GM23338 (cell line): ENCODE results near the gene MCM7. TPM values are rescaled to one million over a fixed set of nuclear protein-coding genes. Genes with fewer than 3 reads are reported as not detected.

Experiments used
- ATAC-seq: fragments of 200-7000 bp; cut with Tn5 transposase; 3 replicates; pipeline ENCODE4 v1.9.1; 2020
- DNase-seq: peaks from one replicate; pipeline ENCODE4 v3.0.0-alpha.2; 2015; ENCODE audit warnings: low spot score
- H2AFZ ChIP-seq: fragments of 200-600 bp; sonication (generic); 2 replicates; pipeline ENCODE4 v1.8.0; 2016; ENCODE audit warnings: antibody characterized with exemption, mild to moderate bottlenecking, moderate library complexity
- H3F3A ChIP-seq: fragments of 200-600 bp; sonication (generic); replicated peaks from 2 replicates; pipeline ENCODE4 v1.8.0; 2017; ENCODE audit warnings: antibody characterized with exemption, mixed run types, low read depth
- H3K27ac ChIP-seq: fragments of 200-600 bp; sonication (generic); 2 replicates; pipeline ENCODE4 v1.6.1; 2016; ENCODE audit warnings: low read depth
- H3K27me3 ChIP-seq: fragments of 200-600 bp; sonication (generic); 2 replicates; pipeline ENCODE4 v1.8.0; 2016; ENCODE audit warnings: mild to moderate bottlenecking, mixed run types, moderate library complexity; ENCODE audit not compliant: insufficient read depth
- H3K36me3 ChIP-seq: fragments of 200-600 bp; sonication (generic); 2 replicates; pipeline ENCODE4 v1.8.0; 2016; ENCODE audit warnings: mild to moderate bottlenecking; ENCODE audit not compliant: insufficient read depth
- H3K4me1 ChIP-seq: fragments of 200-600 bp; sonication (generic); 2 replicates; pipeline ENCODE4 v1.8.0; 2016; ENCODE audit warnings: mild to moderate bottlenecking, moderate library complexity; ENCODE audit not compliant: insufficient read depth
- H3K4me2 ChIP-seq: fragments of 200-600 bp; sonication (generic); 2 replicates; pipeline ENCODE4 v1.7.1; 2017; ENCODE audit warnings: mixed run types
- H3K4me3 ChIP-seq: fragments of 200-600 bp; sonication (generic); 2 replicates; pipeline ENCODE4 v1.6.1; 2016; ENCODE audit warnings: mixed run types
- H3K79me2 ChIP-seq: fragments of 200-600 bp; sonication (generic); replicated peaks from 2 replicates; pipeline ENCODE4 v1.8.0; 2017; ENCODE audit warnings: mild to moderate bottlenecking; ENCODE audit not compliant: insufficient read depth
- H3K9me2 ChIP-seq: fragments of 200-600 bp; sonication (generic); 2 replicates; pipeline ENCODE4 v1.8.0; 2017; ENCODE audit not compliant: insufficient read depth
- H4K20me1 ChIP-seq: fragments of 200-600 bp; sonication (generic); replicated peaks from 2 replicates; pipeline ENCODE4 v1.8.0; 2017; ENCODE audit warnings: mild to moderate bottlenecking; ENCODE audit not compliant: insufficient read depth
- H3K27ac Mint-ChIP-seq: 2 replicates; pipeline ENCODE4 v1.8.0; 2020; ENCODE audit warnings: inconsistent platforms, mild to moderate bottlenecking, moderate library complexity, mixed read lengths
- H3K27me3 Mint-ChIP-seq: 3 replicates; pipeline ENCODE4 v1.8.0; 2022; ENCODE audit warnings: low read depth, mild to moderate bottlenecking, moderate library complexity, mixed read lengths, inconsistent platforms; ENCODE audit not compliant: insufficient read depth, poor library complexity
- H3K36me3 Mint-ChIP-seq: 3 replicates; pipeline ENCODE4 v1.8.0; 2021; ENCODE audit warnings: low read depth, mild to moderate bottlenecking, inconsistent platforms, moderate library complexity, mixed read lengths
- H3K4me1 Mint-ChIP-seq: 3 replicates; pipeline ENCODE4 v1.8.0; 2020; ENCODE audit warnings: mild to moderate bottlenecking, inconsistent platforms, mixed read lengths
- H3K4me3 Mint-ChIP-seq: 3 replicates; pipeline ENCODE4 v1.8.0; 2021; ENCODE audit warnings: moderate library complexity, mild to moderate bottlenecking, inconsistent platforms, mixed read lengths
- H3K9me3 Mint-ChIP-seq: 3 replicates; pipeline ENCODE4 v1.8.0; 2020; ENCODE audit warnings: moderate library complexity, mild to moderate bottlenecking, inconsistent platforms, mixed read lengths
- CTCF ChIP-seq, 2 experiments: fragments of 200-600 bp in 1 of 2; sonication (generic) in 1 of 2; conservative IDR thresholded peaks; 2 replicates each; pipeline versions ENCODE4 v1.5.1 to v1.6.1; 2016 to 2017; ENCODE audit warnings: antibody characterized with exemption in 2 of 2, low read depth in 2 of 2, mild to moderate bottlenecking in 2 of 2, moderate library complexity in 1 of 2
- ETS1 ChIP-seq: IDR thresholded peaks from 2 replicates; pipeline ENCODE4 v1.6.1; 2016; ENCODE audit warnings: antibody characterized with exemption
- EZH2 ChIP-seq: fragments of 200-600 bp; sonication (generic); IDR thresholded peaks from one replicate; pipeline ENCODE4 v1.8.0; 2017; ENCODE audit warnings: antibody characterized with exemption, mild to moderate bottlenecking, low read depth; ENCODE audit not compliant: unreplicated experiment
- JUNB ChIP-seq: IDR thresholded peaks from one replicate; pipeline ENCODE4 v1.6.1; 2016; ENCODE audit warnings: antibody characterized with exemption; ENCODE audit not compliant: unreplicated experiment
- NANOG ChIP-seq: IDR thresholded peaks from 2 replicates; pipeline ENCODE4 v1.6.1; 2016; ENCODE audit warnings: antibody characterized with exemption, borderline replicate concordance
- POLR2AphosphoS5 ChIP-seq: IDR thresholded peaks from 2 replicates; pipeline ENCODE4 v1.6.1; 2016; ENCODE audit warnings: antibody characterized with exemption, low read depth
- REST ChIP-seq: IDR thresholded peaks from one replicate; pipeline ENCODE4 v1.6.1; 2018; ENCODE audit warnings: antibody characterized with exemption; ENCODE audit not compliant: unreplicated experiment
- ZNF114 ChIP-seq: fragments of 250-450 bp; sonication (Bioruptor Pico); IDR thresholded peaks from 2 replicates; pipeline ENCODE4 v1.5.0; 2020; ENCODE audit warnings: mild to moderate bottlenecking, moderate library complexity
- ZNF331 ChIP-seq: fragments of 250-450 bp; sonication (Bioruptor Pico); IDR thresholded peaks from 2 replicates; pipeline ENCODE4 v1.5.0; 2020; ENCODE audit warnings: low read depth, mild to moderate bottlenecking, moderate library complexity
- polyA plus RNA-seq: library from polyadenylated mRNA; unstranded; fragments of >200 nt; fragmentation: Nextera tagmentation; extraction: Ambion mirVana; gene quantifications from 2 replicates; pipeline ENCODE4 v1.2.1, GENCODE V29; 2016
- total RNA-seq: library from RNA; depleted of rRNA; stranded (reverse); fragments of >200 nt; shearing (Covaris generic); gene quantifications from 2 replicates; pipeline ENCODE4 v1.2.3, GENCODE V29; 2014

Gene MCM7
- total and polyA plus RNA-seq, 2 experiments from 2014 or later: 140 to 285 TPM

DNA sequence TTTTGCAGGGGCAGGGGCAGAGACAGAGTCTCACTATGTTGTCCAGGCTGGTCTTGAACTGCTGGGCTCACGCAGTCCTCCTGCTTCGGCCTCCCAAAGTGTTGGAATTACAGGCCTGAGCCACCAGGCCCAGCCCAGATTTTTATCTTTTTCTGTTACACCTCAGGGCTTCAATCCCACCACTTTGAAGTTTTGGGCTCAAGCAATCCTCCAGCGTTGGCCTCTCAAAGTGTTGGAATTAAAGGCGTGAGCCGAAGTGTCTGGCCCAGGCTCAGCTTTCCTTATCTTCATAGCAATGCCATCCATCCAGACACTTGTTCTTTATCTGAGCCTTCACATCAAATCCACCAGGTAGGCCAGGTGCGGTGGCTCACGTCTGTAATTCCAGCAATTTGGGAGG lies 13.8 kb upstream of the MCM7 start:
- Histone ChIP-seq H3K36me3 (peaks cover 8% of the 10 kb centered on the region; the same call in 1 of the 2 replicates), H3K27me3 (no peaks in the 10 kb centered on the region), H3K4me2 (no peak overlapping the region), H3K9me2 (no peaks in the 10 kb centered on the region), H4K20me1 (no peaks in the 10 kb centered on the region), H2AFZ (no peak overlapping the region), H3K27ac (no peak overlapping the region), H3K4me3 (no peak overlapping the region), H3K4me1 (0 out of 2 replicates have a peak, but pooled peaks cover under 1% of the 10 kb centered on the region), H3K79me2 (peaks cover 7% of the 10 kb centered on the region), H3F3A (peaks cover 4% of the 10 kb centered on the region; the same call in 1 of the 2 replicates)
- no peak overlapping the region for H3K27ac Mint-ChIP-seq
- H3K4me3 Mint-ChIP-seq: no peak overlapping the region
- DNase-seq: no peak
- no peaks in the 10 kb centered on the region; the same call in 2 of the 3 replicates for H3K9me3 Mint-ChIP-seq
- no peak for ATAC-seq
- peaks cover 56% of the 10 kb centered on the region for H3K36me3 Mint-ChIP-seq
- peaks cover under 1% of the 10 kb centered on the region; the same call in 2 of the 3 replicates for H3K4me1 Mint-ChIP-seq
- TF ChIP-seq REST (no peak), EZH2 (no peak), ZNF331 (CRISPR knock-in tag) (no peak), JUNB (no peak), ZNF114 (CRISPR knock-in tag) (no peak), NANOG (no peak)
- H3K27me3 Mint-ChIP-seq: peaks cover 16% of the 10 kb centered on the region

DNA sequence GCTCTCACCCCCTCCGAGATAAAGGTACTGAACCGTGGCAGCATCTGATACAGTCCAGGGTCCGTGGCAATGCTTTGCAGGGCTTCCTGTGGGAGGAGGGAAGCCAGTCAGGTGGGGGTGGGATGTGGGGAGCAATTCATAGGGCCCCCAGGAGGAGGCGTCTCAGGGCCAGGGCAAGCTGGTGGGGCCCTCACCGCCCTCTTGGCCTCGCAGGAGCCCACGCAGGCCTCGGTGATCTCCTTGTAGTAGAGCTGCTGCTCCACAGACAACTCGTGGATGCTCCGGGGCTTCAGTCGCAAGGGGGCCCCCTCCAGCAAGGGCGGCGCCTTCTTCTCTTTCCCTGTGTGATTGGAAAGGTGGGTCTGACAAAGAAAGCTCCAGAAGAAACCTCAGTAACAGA lies 10.7 kb upstream of the MCM7 start:
- H3K4me1 ChIP-seq: no peaks in the 10 kb centered on the region
- TF ChIP-seq POLR2AphosphoS5 (no peak), CTCF (conservative IDR thresholded peaks at IDR 0.05; ENCODE audit: low read depth in 2 of 2) (peak in 1 of 2 experiments; percentile 30; a peak in 2 of 4 replicates), ETS1 (no peak)
- Mint-ChIP-seq H3K36me3 (peaks cover 77% of the 10 kb centered on the region), H3K27ac (no peak overlapping the region), H3K27me3 (peaks cover 12% of the 10 kb centered on the region), H3K4me3 (no peak overlapping the region; the same call in 2 of the 3 replicates), H3K4me1 (peaks cover 2% of the 10 kb centered on the region; the same call in 1 of the 3 replicates), H3K9me3 (no peaks in the 10 kb centered on the region)
- no peak for DNase-seq
- no peak overlapping the region for H3K4me3 ChIP-seq
- H3K27ac ChIP-seq: no peak overlapping the region
- no peaks in the 10 kb centered on the region for H3K79me2 ChIP-seq
- H3K4me2 ChIP-seq: no peak overlapping the region
- H2AFZ ChIP-seq: no peak overlapping the region
- H3K36me3 ChIP-seq: peaks cover 16% of the 10 kb centered on the region; the same call in 1 of the 2 replicates
- H3F3A ChIP-seq: no peaks in the 10 kb centered on the region
- H3K27me3 ChIP-seq: no peaks in the 10 kb centered on the region
- H4K20me1 ChIP-seq: no peaks in the 10 kb centered on the region
- no peaks in the 10 kb centered on the region for H3K9me2 ChIP-seq
- ATAC-seq: peak; percentile 26
